HG03045 (cell line): ENCODE results near the gene IER5.
A peak's percentile ranks its signal among the peaks of the same experiment; 100 is the strongest.

Experiments used
- ATAC-seq: cut with Tn5 transposase; IDR thresholded peaks from one replicate; pipeline ENCODE4 v1.9.1; 2021; ENCODE audit warnings: mild to moderate bottlenecking, moderate library complexity; ENCODE audit not compliant: unreplicated experiment

The IER5 gene

DNA sequence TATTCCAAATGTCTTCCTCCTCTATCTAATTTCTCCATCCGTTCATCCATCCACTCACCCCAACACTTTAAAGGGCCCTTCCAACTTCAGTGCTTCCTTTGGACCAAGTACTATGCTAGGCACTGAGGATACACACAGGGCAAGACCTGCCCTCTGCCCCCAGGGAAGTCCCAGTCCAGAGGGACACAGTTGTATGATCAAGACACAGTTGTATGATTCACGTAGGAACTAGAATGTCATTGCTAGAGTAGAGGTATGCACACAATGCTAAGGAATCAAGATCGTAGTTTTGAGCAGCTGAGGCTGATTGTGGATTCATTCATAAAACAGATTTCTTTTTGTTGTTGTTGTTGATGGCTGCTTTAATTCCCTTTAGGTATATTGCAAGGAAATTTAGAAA is 11.6 kb upstream of the IER5 start:
- ATAC-seq, result no peak

DNA sequence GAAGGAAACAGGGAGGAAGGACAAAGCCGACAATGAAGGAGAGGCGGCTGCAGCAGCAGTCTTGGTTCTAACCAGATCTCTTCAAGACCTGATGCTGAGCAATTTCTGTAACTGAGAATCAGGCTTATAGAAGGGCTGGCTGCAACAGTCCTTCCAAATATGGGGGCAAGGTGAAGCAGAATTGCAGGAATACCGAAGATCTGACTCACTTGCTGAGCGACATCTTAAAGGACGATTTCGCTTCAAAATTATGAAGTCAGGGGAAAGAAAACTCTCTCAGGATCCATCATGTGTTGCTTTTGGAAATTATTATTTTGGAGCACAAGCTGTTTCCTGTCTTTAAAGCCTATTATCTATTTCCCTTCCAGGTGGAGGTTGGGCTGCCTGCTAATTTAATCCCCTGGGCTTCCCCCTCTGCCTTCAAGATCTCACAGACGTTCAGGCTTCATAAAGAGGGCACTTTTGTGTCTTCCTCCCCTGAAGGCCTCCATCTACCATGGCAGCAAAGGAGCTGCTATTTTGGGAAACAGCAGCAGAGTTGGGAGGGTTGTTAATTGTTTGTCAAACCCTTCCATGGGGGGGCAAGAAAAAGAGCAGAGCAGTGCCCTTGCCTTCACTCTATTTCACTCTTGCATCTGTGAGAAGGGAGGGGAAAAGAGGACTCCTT is 10.8 kb upstream of the IER5 start:
- no peak for ATAC-seq

DNA sequence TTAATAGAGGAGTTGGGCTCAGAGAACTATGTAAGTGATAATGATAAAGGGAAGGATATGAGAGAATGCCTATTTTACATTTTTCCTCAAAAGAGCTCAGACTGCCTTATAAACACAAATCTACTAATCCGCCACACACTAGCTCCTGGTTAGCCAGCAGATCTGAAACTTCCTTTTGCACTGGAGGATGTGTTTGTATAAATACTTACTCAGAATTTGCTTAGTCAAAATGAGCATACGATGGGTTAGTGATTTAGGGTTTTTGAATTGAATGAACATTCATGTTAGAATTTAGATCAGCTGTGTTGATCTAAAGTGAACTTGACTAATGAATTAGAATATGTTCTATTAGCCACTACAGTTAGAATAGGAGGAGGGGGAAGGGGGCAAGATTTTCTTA is 9.1 kb upstream of the IER5 start:
- no peak for ATAC-seq

DNA sequence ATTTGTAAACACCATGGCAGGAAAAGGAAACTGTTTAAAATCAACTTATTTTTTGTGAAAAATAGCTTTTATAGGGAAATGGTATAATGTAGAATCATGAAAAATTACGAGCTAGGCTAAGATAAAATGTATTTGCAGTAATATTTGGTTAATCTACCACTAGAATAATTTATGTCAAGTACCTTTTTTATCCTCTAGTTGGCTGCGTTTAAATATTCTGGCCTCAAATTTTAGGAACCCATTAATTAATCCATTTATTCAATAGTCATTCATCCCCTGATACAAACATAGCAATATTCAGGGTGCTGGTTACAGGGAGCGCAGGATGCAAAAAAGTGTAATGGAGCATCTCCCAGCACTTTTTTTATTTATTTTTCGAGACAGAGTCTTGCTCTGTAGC is 8.6 kb upstream of the IER5 start:
- ATAC-seq, result no peak

DNA sequence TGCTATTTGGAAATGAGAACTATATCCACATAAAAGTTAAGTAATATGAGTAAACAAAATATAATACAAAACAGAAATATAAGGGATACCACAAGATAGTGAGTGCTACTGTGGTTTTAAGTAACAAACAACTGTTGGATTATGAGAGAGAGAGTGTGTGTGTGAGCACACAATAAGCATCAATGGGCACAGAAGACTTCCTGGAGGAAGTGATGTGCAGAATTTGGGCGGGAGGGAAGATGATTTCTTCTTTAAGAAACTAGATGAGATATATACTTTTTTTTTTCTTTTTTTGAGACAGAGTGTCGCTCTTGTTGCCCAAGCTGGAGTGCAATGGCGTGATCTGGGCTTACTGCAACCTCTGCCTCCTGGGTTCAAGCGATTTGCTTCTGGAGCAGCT is 7.9 kb upstream of the IER5 start:
- ATAC-seq, result no peak

DNA sequence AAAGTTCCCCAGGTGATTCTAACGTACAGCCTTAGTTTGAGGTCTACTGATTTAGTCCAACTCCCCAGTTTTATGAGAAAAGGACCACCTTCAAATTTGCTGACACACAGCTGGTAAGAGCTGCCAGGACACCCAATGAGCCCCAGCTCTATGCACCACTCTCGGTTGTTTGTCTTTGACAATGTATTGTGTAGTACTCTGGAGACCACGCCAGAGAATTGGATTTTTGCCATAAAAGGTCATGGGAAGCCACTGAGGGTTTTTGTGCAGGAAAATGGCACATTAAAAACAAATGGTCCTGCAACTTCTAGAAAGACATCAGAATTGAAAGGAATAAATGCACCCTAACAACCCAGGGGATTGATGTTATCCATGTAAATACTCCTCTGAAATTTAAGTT is 7.1 kb upstream of the IER5 start:
- no peak for ATAC-seq

DNA sequence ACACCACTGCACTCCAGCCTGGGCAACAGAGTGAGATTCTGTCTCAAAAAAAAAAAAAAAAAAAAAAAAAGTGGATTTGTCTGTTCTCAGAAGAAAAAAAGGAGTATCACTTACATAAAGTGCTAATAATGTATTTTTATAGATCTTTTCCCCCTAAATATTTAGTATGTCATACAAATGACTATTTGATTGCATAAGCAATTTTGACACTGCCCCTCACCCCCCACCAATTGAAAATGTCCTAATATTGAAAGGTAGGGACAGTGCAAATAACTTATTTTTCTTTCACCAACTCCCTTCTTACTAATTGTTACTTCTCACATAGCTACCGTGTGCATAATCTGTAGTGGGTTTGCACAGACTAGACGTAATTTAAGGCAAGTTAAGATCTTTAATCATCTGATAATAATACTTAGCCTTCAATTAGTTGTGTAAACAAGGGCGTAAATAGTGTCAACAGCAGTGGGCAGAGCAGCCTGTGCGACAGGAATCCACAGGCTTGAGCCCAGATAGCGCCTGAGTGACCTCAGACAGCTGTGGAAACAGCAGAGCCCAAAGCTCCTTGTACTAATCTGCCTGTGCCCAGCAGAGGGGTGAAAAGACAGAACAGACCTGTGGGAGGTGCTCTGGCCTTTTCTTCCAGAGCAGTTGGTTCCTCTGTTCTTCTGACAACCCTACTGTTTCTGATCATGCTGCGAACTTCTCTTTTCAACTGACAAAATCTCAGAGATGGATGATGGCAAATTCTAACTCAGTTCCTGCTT is 4.5 kb upstream of the IER5 start:
- no peak for ATAC-seq

DNA sequence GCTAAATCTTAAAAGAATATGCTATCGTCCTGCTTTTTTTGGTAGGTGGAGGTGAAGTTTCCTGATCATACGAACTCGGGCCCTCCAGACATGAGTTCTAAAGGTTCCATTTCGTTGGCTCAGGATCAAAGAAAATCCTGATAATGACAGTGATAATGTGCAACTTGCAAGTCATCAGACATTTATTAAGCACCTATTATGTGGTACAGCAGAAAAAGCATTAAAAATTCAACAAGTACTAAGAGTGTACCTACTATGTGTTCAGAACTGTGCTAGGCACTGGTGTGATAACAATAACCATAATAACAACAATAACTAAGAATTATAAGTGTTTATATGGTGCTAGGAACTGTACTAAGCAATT is 3.9 kb upstream of the IER5 start:
- no peak for ATAC-seq

DNA sequence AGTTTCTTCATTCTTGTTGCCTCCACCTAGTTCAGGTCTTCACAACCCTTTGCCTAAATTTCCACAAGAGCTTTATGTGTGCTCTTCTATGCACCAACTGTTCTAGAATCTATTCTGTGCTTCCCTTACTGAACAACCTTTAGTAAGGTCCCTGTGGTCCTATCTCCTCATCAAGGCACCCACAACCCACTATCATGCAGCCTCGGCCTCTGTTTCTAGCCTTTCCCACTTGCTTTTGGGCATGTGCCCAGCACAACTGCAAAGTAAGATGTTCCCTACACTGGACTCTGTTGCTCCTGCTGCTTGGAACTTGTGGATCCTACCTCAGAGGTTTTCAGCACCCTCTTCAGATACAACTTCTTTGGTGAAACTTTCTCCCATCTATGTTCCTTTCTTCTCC is 2.4 kb upstream of the IER5 start:
- no peak for ATAC-seq

DNA sequence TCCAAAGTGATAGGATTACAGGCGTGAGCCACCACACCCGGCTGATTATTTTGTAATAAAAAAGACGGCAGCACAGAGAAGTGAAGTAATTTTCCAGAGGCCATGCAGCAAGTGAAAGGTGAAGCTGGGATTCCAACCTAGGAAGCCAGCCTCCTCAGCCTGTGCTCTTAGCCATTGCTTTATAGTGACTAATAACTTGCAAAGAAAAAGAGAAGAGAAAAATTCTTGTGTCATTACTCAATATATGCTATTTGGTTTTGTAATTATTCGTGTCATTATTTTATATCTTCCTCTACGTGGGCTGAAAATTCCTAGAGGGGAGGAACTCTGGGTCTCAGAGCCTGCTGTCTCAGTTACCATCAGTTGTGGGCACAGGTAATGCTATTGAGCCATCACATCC is 1.6 kb upstream of the IER5 start:
- ATAC-seq, result no peak

DNA sequence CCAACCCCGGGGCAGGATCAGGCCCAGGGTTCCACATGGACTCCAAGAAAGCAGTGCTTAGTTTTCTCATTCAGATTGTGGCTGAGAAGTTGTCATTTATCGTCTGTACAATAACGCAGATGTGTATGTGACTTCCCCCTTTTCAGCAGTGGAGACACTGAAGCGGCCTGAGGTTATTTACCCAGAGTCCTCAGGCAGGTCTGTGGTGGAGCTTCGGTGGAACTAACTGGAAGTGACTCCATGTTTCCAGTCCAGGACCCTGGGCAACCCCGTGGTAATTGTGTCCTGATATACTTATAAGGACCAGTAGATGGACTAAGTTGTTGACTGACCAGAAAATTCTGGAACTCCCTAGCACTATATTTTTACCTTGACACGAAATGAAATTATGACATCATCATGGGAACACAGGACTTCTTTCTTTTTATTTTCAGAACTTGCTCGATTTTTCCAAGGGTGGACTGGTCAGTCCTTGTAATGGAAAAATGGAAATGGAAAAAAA is 1.0 kb upstream of the IER5 start:
- no peak for ATAC-seq

DNA sequence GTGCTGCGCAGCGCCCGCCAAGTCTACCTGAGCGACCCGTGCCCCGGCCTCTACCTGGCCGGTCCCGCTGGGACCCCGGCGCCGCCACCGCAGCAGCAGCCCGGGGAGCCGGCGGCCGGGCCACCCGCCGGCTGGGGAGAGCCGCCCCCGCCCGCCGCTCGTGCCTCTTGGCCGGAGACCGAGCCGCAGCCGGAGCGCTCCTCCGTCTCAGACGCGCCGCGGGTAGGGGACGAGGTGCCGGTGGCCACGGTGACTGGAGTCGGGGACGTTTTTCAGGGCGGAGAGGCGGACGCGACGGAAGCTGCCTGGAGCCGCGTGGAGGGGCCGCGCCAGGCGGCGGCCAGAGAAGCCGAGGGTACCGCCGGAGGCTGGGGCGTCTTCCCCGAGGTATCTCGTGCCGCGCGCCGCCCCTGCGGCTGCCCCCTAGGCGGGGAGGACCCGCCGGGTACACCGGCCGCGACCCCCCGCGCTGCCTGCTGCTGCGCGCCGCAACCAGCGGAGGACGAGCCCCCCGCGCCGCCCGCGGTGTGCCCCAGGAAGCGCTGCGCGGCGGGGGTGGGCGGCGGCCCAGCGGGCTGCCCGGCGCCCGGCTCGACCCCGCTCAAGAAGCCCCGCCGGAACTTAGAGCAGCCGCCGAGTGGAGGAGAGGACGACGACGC is 646 bp downstream of the IER5 start:
- ATAC-seq, result peak; percentile 13

DNA sequence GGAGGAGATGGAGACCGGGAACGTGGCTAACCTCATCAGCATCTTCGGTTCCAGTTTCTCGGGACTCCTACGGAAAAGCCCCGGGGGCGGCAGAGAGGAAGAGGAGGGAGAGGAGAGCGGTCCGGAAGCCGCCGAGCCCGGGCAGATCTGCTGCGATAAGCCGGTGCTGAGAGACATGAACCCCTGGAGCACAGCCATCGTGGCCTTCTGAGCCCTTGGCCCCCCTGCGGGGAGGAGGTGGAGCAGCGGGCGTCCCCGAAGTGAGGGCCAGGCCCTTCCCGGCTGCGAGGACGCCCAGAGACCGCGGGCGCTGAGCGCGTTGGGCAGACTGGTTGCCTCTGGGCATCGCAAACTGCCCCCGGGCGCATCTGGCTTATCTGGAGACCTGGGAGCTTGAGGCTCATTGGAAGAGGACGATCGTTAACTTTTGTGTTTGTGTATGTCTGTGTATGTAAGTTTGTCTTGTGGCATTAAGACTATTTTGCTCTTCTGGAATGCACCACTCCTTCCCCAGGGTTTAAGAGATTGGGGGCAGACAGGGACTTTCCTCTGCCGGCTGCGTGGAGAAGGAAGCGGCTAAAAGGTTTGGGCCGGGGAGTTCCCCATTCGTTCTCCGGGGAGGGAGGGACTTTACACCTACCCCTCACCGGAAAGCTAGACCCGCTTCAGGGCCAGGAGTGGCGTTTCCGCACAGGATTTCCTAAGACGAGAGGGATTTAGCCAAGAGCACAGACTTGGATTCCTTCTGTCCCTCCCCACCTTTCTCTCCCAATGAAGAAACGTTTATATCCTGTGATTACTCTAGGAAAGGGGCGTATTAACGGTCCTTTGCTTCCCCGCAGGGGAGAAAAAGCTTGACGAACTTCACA is 1.4 kb downstream of the IER5 start:
- peak; percentile 35 for ATAC-seq

DNA sequence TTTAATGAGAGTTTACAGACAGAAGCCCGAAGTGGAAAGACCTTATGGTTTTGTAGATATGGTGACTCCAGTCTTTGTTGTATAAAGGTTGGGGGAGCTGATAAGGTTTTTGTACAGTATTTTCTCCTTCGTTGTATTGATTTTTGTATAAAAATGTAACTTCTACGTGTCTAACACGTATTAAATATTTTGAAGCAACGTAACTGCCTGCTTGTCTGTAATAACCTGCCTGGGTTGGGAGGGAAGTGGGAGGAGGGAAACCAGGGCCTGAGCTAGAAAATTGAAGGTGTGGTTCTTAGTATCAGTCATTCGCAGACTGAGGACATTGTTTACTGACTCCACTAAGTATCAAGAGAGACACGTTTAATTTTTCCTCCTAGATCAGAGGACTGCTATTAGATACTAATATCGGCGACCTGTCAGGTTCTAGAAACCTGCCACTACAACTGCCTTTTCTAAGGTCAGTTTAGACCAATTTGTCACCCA is 2.2 kb downstream of the IER5 start:
- no peak for ATAC-seq

DNA sequence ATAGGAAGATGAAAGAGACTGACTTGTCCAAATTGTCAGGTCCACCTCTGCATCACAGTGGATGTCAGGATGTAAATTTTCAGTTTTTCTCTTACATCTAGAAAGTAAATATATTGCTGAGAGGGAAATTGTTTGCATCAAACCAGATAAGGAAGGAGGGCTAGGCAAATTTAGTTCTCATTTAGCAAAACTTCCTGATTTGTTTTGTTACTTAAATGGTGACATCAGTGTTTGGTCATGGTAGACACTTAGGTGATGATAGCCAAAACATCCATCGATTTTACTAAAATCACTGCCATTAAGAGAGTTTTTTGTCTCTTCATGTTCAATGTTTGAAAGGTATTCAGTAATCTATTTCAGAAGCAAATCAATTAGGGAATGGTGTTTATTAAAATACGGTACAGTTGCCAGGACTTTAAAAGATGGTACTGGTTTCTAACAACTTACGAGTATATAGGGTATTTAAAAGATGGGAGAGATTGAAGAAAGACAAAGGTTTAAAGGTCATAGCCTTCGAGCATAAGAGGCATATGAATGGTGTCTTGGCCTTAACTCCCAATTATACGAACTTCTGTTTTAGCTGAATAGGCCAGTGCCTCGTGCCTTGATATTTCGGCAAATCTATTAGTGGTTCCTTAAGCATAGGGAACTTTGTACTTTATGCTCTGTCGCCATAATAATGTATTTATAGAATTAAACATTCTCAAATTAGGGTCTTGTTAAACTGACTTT is 3.0 kb downstream of the IER5 start:
- no peak for ATAC-seq

DNA sequence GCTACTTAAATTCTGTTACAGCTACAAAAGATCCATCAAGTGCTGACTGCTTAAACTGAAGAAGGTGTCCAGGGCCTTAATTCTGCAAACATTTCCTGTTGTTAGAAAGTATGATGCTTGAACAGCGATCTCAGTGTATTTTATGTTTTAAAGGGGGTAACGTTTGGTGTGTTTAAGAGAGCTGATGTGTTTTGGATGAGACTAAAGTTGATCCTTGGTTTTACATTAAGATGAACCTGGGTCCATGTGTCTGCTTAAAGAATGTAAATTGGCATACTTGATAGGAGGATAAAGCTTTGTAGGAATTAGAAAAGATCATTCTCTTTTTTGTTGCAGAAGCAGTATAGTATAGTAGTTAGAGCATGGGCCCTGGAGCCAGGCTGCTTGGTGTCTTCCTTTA is 3.6 kb downstream of the IER5 start:
- ATAC-seq, result no peak

DNA sequence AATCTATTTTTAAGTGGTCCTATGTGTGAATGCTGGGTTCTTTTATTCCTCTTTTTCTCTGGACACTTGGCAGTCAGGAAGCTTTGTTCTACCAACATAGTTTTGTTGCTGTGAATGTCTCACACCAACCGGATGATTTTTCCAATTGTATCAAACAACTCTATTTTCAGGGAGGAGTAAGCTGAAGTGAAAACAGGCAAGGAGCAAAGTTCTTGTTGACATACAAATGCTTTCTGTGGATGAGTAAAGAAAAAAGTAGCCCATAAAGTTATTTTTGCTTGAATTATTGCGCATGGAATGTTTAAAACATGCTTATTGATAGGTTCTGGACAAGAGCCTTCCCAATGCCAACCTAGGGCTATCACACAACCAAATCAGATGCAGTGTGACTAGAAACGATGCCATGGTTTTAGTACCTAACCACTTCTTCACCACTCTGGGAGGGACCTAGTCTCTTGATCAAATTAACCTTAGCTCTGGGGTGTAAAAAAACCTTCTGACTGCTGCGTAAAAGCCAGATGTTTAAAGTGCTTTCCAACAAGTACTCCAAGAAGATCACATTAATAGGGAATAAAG is 4.5 kb downstream of the IER5 start:
- ATAC-seq, result no peak

DNA sequence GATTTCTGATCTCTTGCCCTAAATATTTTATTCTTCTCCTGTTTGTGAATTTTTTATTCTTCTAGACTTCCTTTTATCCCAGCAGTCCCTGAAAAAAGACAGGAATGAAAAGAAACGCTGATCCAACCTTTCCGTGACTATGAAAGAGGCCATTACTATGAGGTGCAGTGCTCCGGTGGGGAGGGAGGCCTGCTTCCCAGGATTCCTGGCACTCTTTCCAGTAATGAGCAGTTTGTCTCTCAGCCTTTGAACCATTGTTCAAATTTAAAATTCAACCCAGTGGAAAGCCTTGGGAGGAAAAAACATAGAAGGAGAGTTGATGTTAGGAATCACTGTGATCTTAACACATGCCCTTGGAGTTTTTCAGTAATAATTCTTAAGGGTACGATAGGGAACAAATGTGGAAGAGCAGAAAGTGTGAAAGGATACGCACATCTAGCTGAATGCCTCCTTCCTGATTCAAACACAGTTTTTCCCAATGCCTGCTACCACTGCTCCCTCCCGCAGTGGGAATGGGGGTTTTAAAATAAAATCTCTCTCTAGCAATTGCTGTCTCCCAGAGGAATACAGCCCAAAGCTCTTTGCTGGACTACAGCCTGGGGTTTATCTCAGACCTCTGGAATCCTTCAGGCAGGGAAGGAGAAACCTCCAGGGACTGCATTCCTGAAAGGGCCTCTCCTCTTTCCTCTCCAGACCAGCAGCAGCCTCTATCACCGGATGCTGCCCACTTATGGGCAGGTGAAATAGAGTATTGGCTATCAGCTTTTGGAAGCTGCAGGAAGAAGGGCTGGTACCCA is 6.1 kb downstream of the IER5 start:
- ATAC-seq, result no peak

DNA sequence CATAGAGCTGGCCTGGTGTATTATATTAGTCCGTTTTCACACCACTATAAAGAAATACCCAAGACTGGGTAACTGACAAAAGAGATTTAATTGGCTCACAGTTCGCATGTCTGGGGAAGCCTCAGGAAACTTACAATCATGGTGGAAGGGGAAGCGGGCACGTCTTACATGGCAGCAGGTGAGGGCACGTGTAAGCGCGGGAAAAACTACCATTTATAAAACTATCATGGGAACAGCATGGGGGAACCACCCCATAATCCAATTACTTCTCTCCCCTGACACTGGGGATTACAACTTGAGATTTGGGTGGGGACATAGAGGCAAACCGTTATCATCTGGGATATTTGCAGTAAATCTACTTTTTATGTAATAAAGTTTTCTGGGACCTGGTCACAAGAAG is 6.8 kb downstream of the IER5 start:
- no peak for ATAC-seq
